SK-N-MC (cell line): Measurements from ENCODE around the gene SLC43A2.

Experiments used
- FOXP2 ChIP-seq: optimal IDR thresholded peaks from 2 replicates; pipeline ENCODE3; 2011; ENCODE audit warnings: mild to moderate bottlenecking, moderate library complexity; ENCODE audit not compliant: insufficient read depth; ENCODE audit errors: extremely low read length, control extremely low read depth
- POLR2AphosphoS5 ChIP-seq: IDR thresholded peaks from 2 replicates; pipeline ENCODE4 v1.6.1; 2012; ENCODE audit warnings: mild to moderate bottlenecking, low read depth, low read length, borderline replicate concordance

DNA sequence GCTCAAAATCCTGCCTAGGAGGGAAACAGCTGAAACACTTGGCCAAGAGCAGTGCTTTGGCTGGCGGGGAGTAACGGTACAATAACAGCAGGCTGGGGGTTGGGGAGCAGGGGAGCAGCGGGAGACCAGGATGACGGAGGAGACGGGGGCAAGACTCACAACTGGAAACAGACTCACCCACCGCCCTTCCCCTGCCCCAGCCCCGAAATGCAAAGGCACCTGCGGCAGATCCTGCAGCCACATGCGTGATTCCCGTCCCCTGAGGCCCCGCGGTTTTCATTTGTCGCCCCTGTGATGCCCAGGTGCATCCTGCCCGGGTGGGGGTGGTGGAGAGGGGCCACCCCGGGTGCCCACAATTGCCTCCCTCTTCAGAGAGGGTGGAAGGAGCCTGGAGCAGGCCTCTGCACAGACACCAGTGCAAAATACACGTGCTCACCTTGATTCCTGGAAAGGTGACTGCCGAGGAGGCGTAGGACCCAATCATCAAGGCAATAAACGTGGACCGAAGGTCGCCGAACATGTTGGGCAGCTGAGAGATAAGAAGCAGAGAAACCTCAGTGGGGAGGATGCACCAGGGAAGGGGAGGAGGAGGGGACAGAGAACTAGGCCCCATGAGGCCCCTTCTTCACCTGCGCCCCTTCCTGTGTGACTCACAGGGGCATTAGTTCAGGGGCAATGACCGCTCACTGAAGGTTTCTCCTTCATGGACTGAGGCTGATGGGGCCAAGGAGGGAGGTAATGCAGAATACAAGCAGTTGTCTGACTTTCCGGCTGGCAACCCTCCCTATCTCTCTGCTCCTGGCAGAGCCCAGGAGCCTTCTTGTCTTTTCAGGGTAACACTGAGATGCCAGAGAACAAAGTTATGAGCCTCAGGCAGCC lies 35.6 kb downstream of the SLC43A2 start:
- TF ChIP-seq POLR2AphosphoS5 (no peak), FOXP2 (no peak)
